GM06990 (cell line): ENCODE measurements around the gene CHCHD6.

Experiments
- DNase-seq: peaks from one replicate; pipeline ENCODE4 v3.0.0-alpha.2; 2011; ENCODE audit not compliant: insufficient read length; ENCODE audit errors: extremely low read depth
- H3K27me3 ChIP-seq: replicated peaks from 2 replicates; pipeline ENCODE4 v1.6.0; 2011; ENCODE audit warnings: low read length; ENCODE audit not compliant: control insufficient read depth, insufficient read depth
- H3K36me3 ChIP-seq: 2 replicates; pipeline ENCODE4 v1.5.1; 2011; ENCODE audit warnings: low read length; ENCODE audit not compliant: control insufficient read depth, insufficient read depth
- H3K4me3 ChIP-seq: replicated peaks from 2 replicates; pipeline ENCODE4 v1.5.1; 2011; ENCODE audit warnings: low read depth, mild to moderate bottlenecking, control low read depth, low read length
- CTCF ChIP-seq: IDR thresholded peaks from 2 replicates; pipeline ENCODE4 v1.5.1; 2011; ENCODE audit warnings: low read length, control low read depth, mild to moderate bottlenecking, inconsistent platforms; ENCODE audit not compliant: insufficient read depth, poor library complexity, severe bottlenecking

The CHCHD6 gene

GRCh38 chr3:126658584-126658983 lies 45.5 kb upstream of the CHCHD6 start:
- H3K36me3 ChIP-seq = no peaks in the 10 kb centered on the region
- no peak overlapping the region for H3K4me3 ChIP-seq
- DNase-seq = no peak
- peaks cover 2% of the 10 kb centered on the region; the same call in 1 of the 2 replicates for H3K27me3 ChIP-seq
- no peak for TF ChIP-seq CTCF

DNA sequence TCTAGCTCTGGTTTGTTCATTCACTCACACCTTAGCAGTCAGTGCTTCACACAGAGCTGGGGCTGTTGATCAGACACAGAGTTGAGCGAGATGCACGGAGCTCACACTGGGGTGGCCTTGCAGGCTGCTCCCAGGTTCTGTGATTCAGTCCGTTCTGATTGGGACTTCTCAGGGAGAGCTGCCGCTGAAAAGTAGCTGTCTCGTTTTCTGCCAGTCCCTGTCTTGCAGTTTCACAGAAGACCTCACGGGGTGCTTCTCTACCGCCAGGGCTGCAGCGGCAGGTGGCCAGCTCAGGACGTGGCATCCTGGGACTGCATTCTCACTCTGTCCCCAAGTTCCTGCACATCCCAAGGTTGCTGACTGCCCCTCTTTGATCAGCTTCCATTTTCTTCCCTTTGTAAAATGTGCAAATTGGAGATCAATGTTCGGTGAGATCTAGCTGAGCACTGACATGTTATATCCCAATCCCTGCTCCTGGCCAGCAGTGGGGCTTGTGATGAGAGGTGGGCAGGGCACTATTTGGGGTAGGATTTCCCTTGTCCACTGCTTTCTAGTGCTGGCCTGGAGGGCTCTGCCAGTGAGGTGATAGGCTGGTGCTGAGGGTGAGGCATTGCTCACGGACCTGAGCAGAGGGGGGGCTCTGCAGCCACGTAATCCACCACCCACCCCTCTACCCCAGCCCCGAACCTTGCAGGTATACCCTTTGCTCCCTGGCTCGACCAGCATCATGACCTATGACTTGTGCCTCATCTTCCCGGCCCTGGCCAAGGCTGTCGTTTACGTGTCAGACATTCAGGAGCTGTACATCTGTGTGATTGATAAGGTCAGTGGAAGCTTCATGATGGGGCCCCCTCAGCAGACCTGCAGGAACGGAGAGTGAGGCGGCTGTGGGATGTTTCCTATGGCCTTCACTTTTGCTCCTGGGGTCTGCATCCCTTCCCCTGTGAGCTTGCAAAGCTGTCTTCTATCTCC lies 43.8 kb upstream of the CHCHD6 start:
- H3K4me3 ChIP-seq = no peak overlapping the region
- no peak for DNase-seq
- peaks cover 2% of the 10 kb centered on the region; the same call in 1 of the 2 replicates for H3K27me3 ChIP-seq
- TF ChIP-seq CTCF = no peak
- H3K36me3 ChIP-seq = no peaks in the 10 kb centered on the region

GRCh38 chr3:126661532-126662364 lies 42.3 kb upstream of the CHCHD6 start:
- DNase-seq = no peak
- TF ChIP-seq CTCF = no peak
- H3K36me3 ChIP-seq = no peaks in the 10 kb centered on the region
- H3K27me3 ChIP-seq = no peaks in the 10 kb centered on the region; the same call in 1 of the 2 replicates
- no peak overlapping the region for H3K4me3 ChIP-seq

DNA sequence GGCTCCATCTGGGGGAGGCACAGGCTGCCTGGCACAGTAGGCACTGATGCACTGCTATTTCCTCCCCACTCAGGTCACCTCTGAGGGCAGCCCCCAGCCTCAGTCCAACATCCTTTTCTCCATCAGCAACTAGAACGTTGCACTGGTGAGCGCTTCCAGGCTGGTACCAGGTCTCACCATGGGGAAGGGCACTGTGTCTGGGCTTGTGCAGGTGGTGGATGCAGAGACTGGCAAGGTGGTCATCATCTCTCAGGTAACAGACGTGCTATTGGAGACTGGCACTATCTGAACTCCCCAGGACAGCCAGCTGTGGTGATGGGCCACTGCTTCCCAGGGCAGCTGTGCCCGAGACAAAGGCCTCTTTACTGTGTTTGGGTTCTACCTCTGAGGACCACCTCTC lies 40.8 kb upstream of the CHCHD6 start:
- H3K36me3 ChIP-seq = no peaks in the 10 kb centered on the region
- no peaks in the 10 kb centered on the region; the same call in 1 of the 2 replicates for H3K27me3 ChIP-seq
- DNase-seq = no peak
- no peak overlapping the region for H3K4me3 ChIP-seq
- no peak for TF ChIP-seq CTCF

DNA sequence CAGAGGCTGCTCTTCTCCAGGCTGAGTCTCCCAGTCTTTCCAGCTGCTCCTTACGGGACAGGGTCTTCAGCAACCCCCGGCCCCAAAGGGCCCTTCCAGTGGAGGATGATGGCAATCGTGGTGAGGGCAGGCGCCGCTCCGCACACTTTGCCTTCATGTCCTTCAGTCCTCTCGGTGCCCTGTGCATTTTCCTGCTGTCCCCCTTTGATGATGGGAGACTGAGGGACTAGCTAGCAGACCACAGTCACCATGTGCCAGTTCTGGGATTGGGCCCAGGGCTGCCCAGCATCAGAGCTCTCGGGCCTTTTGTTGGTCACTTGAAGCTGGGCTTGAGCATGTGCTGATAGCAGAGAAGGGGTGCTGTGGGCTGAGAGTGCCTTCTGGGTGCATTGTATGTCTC lies 40.3 kb upstream of the CHCHD6 start:
- H3K4me3 ChIP-seq = no peak overlapping the region
- H3K36me3 ChIP-seq = no peaks in the 10 kb centered on the region
- H3K27me3 ChIP-seq = no peaks in the 10 kb centered on the region; the same call in 1 of the 2 replicates
- TF ChIP-seq CTCF = no peak
- no peak for DNase-seq
